NOMO-1 treated with DMSO at 0.1 percent for 48 hours (cell line): ENCODE measurements around the gene KIAA0930.
"Not testable (repeated sequence)": the region's sequence is repeated elsewhere in the genome, so short reads cannot be mapped to it uniquely, and the experiment has no call there.

Experiments
- DNase-seq: peaks from one replicate; lab custom pipeline; 2025; ENCODE audit not compliant: unreplicated experiment; lab: John Stamatoyannopoulos, UW

KIAA0930 gene

DNA sequence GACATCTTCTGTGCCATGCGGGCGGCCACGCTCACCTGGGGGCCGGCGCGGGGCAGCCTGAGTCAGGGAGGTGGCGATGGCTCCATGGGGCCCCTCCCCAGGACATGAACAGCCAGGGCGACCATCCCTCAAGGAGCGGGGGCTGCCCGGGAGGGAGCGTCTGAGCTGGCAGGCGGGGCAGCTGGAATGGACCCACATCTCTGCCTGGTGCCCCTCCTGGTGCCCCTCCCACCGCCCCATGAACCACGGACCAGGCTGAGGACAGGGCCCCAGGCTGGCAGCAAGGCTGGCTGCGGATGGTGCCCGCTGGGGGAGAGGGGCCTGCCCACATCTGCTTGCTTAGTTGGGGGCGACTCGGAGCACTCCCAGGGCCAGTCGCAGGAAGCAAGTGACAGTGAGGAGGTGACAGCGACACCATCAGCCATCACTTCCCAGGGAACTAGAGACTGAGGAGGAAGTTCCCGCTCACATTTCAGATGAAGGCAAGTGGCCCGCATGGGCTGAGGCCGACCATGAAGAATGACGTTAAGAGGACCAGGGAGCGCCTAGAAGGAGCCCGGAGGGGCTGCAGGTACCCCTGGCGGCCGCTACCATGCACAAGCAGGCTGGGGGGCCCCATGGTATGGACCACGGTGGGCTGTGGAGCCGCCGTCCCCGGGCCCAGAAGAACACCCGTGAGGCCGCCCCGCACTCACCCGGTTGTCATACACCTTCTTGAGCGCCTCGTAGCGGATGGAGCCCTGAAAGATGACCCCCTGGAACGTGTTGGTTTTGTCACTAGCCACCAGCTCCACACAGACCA lies 37.3 kb downstream of the KIAA0930 start:
- DNase-seq: no peak

DNA sequence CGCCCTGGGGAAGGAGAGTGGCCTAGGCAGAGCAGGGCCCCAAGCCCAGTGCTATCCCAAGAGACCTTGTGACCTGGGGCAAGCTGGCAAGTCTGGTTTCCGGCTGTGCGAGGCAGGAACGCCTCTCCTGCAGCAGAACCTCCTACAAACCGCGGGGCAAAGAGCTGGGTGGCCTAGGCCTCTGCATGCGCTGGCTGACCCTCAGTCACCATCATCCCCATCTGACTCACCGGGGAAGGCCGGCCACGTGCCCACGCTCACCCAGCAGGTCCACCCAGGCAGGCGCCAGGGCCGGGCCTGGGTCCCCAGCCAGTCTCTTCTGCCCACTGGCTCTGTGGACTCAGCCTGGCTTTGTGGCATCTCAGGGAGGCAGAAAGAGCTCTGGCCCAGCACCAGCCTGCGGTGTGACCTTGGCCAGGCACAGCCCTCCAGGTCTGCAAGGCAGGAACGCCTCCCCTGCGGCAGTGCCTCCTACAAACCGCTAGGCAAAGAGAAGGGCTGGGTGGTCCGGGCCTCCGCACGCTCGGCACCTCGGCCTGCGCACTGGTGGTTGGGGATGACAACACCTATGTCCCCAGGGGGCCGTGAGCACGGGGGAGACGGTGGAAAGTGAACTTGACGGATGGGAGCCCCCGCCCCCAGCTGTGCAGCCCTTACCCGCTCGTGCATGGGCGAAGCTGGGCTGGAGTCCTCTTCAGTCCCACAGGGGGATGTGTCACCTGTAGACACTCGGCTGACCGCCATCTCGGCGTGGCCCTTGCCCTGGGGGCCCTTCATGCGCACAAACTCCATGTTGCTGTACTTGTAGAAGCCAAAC lies 38.2 kb downstream of the KIAA0930 start:
- no peak for DNase-seq

DNA sequence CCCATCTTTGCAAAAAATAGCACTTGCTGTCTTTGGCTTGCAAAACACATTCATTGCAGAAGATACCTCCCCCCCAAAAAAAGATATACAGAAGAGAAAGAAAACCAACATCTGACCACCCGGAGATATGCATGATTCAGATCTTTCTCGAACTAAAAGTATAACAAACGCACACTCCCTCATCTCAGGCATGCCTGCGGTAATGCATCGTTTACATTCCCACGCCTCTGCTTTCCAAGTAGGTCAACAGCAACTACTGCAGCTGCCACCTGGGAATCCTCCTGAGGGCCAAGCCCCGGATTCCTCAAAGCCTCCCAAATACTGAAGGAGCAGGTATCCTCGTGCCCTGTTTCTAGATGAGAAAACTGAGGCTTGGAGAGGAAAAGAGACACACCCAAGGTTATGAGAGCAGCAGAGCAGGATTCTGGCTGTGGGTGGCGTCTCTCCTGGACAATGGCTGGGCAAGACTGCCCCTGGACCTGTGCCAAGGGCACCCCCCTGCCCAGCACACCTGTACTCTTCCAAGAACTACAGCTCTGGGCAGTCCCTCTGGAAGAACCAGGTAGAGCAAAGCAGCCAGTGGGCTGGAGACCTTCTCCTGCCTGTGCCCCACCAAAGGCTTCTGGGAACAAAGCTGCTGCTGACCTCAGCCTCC lies 38.9 kb downstream of the KIAA0930 start:
- DNase-seq: no peak

DNA sequence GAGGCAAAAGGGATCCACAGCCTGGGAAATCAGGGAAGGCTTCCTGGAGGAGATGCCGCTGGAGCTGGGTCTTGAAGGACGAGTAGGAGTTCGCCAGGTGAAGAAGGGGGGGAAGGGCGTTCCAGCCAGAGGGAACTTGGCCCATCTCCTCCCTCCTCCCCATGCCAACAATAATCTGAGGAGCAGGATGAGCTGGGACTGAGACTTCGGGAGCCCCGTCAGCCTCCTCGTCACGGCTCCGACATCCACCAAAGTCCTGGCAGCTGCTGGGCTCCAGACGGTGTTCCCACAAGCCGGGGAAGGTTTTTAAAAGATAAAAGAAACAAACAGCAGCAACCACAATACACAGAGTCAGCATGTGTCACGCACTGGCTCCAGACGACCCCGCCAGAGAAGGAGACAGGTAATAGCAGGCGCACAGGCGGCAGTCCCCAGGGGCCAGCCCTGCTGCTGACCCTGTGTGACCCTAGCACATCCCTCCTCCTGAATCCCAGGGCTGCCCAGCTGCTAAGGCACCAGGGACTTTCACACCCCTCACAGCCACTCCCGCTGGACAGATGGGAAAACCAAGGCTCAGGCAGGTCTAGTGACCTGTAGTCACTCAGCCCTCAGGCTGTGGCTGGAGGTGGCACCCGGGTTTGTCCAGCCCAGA lies 39.7 kb downstream of the KIAA0930 start:
- DNase-seq: no peak

DNA sequence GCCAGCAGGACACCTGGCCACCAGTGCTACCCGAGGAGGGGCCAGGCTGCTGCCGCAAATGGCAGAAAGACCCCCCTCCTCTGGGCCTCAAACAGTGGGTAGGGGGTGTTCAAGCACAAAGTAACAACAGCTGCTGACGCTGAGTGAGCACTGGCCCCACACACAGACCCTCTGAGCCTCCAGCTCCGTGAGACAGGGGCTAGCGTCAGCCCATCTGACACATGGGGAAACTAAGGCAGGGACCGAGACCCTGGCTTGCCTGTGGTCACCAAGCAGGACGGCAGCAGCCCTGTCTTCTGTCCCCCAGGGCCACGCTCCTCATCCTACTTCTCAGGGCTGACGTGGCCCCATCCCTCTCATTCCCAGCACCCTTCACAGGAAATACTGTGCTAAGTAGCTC lies 40.5 kb downstream of the KIAA0930 start:
- DNase-seq: no peak

DNA sequence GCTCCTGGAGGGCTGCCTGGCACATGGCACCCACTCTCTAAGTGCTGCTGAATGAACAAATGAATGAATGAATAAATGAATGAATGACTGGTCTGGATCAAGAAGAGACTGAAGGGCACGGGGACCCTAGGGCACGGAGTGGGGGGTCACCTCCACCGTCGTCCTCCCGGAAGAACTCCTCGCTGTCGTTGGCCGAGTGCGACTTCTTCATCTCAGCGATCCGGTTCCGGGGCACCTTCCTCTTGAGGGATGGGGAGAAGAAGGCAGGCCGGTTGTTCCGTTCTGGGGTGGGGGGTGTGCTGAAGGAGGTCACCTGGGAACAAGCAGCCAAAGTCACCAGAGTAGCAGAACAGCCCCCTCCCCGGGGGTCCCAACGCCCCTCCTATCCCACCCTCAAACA lies 41.0 kb downstream of the KIAA0930 start:
- no peak for DNase-seq

DNA sequence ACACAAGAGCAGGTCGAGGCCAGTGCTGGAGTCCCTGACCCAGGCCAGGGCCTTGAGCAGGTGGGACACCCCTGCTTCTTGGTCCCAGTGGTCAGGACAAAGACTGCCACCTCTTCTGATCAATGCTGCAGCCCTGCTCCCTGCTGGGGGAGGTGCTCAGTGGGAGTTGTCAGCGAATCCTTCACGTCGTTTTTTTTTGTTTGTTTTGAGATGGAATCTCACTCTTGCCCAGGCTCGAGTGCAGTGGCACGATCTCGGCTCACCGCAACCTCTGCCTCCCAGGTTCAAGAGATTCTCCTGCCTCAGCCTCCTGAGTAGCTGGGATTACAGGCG lies 42.3 kb downstream of the KIAA0930 start:
- DNase-seq: no peak

DNA sequence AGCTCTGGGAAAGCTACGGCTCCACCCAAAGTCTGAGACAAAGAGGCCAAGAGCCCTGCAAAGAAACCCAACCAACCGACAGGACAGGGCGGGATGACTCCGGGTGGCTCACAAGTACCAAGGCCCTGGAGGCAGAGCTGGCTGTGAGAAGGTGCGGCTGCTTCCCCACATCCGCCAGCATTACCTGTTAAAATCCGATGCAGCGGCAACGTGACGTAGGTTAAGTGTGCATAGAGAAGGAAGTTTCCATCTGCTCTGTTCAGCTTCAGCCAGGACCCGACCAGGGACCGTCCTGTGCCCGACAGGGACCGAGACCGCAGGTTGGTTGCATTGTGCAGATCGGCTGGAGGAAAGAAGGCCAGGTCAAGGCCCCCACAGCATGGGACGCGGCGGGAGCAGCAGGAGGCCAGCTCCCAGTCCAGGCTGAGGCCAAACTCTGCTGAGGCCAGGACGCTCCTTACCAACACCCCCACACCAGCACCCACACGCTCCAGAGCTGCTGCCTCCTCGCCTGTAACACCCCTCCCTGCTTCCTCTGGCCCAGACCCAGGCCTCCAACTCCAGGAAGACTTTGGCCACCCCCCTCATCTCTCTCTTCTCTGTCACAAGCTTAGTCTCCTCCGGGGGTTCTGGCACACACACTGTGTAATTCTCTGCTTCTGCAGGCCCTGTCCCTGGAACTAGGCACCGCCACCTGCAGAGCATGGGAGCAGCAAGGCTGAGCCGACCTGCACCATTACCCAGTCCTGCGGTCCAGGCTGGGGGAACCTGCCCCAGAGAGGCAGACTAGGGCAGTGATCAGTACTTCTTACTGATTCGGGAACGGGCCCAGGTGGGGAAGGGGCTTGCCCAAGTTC lies 42.9 kb downstream of the KIAA0930 start:
- no peak for DNase-seq

DNA sequence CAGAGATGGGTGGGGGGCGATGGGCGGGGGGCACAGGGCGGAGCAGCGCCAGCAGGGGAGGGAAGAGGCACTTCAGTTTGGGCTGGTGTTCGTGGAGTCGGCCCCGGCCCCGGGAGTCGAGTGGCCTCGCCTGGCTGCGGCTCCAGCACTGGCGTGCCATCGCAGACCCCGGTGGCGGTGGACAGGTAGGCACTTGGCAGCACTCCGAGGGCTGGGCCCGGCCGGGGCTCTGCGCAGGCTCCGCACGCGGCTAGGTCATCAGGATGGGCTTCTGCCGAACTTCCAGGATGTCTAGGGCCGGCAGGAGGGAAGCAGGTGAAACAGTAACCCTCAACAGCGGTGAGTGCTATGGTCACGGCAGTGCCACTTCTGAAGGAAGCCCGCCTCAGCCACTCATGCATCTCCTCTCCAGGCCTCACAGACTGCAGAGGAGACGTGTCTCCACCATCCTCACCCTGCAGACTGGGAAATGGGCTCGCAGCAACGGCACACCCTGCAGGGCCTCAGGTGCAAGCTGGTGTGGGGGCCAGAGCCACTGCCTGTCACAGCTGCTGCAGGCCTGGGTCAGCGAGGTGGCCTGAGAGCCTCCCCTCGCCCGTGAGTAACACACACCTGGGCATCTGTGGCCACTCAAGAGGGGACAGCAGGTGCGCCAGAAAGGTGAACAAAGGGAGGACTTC lies 43.6 kb downstream of the KIAA0930 start:
- DNase-seq: no peak

DNA sequence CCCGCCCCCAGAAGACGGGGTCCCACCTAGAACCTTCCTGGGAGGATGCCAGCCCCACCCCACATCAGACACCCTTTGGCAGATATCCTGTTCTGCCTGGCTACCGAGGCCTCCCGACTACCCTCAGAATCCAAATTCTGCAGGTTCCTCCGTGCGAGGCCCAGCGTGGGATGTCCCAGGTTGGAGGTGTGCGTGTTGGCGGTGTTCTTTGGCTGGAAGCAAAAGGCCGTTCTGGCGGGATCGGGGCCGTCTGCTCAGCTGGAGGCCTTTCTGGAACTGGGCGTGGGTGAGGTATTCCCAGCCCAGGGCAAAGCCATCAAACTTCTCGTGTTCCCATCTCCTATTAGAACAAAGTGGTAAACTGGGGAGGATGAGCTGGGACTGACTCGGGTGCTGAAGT lies 44.4 kb downstream of the KIAA0930 start:
- no peak for DNase-seq

DNA sequence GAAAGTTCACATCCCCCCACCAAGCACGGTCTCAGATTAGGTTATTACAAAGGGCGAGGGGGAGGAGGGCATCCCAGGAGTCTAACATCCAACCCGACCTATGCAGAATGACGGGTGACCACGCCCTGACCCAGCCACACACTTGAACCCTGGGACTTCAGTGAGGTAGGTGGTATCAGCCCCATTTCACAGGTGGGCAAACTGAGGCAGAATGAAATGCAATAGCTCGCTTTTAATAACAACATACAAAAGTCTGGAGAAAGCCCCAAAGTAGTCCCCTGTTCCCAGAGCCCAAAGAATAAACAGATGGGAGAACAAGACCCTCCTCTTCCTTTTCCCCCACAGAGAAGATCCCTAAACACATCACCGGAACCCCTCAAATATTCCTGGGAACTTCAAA lies 45.1 kb downstream of the KIAA0930 start:
- DNase-seq: no peak

DNA sequence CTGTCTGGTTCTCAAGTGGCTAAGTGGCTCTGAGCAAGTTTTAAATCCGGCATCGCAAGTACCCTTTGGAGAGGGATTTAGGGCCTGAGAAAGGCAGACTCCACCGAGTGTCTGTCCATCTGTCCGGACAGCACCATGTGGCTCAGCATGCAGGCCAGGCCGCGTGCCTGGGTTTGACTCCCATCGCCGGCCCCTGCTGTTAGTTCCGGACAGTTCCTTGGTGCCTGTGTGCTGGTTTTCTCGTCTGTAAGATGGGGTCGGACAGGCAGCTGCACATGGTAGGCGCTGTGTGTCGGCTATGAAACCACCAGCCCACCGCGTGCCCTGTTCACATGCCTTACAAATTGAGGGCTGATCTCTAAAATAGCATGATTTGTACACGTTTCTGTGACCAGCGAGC lies 46.0 kb downstream of the KIAA0930 start:
- no peak for DNase-seq

DNA sequence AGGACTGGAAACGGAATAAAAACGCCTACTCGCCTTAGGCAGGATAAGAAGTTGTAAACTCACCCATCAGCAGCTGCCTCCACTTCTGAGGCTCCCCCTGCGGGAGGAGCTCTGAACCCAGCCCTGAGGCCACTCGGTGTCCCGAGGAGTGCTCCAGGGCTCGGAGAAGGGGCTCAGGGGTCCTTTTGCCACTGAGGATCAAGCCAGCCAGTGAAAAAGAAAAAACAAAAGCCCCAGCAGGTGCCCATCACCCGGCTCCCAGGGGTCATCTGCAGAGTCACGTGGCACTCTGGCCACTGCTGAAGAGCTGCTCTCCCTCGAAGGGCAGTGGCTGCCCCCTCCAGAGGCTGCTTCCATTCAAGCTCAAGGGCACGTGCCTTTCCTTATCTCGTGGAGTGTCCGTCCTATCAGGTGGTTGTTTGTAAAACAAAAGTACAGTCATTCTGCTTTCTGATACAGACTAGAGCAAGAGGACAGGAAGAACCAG lies 48.0 kb downstream of the KIAA0930 start:
- no peak for DNase-seq

DNA sequence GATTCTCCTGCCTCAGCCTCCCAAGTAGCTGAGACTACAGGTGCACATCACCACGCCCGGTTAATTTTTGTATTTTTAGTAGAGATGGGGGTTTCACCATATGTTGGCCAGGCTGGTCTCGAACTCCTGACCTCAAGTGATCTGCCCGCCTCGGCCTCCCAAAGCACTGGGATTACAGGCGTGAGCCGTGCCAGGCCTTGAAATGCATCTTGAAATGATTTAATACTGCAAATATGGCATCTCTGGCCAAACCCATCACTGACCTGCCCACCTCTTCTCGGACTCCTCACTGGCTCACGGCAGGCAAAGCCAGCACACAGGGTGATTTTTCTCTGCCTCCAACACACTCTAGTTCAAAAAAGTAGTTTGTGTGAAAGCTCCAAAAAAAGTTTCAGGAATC lies 48.9 kb downstream of the KIAA0930 start:
- not testable (repeated sequence) for DNase-seq

DNA sequence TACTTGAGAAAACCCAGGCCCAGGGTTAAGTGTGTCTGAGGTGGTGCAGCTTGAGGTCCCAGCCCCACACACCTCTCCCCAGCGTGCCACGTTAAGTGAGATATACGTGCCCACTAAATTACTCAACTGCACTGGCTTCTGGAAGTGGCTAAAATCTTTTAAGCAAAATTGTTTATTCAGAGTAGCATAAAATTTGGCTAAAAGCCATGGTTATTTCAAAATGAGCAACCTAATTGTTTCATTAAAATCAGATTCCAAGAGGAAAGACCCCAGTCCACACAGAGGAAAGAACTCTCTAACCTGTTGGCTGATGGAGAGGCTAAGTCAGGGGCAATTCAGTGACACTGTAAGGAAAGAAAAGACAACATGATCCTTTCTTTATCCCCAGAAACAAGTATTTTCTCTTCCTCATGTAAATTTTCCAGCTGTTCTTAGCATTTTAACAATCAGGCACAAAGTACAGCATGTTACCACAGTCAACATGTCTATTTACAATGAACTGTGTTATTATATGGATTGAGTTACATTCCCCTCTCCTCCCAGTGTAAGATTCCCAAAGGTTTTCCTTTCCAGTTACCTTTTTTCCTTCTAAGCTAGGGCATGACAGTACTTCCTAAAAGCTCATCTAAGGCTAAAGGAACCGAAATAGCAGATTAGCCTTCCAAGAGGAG lies 50.4 kb downstream of the KIAA0930 start:
- DNase-seq: no peak

DNA sequence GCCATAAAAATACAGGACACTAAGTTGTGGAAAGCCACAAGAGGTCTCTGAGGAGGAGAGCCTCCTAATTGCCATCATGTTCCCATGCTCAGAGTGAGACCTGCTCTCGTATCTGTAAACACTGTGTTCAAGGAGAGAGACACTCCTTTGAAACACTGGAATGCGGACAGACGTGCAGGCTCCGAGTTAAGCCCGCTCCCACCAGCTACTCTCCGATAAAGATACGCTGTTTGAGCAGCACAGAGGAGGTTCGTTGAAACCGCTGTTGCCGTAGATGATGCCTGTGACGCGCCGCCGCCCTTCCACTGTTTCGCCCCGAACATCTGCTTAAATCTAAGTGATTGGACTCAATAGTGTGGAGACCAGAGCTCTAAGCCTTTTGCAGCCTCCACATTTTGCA lies 51.9 kb downstream of the KIAA0930 start:
- no peak for DNase-seq

DNA sequence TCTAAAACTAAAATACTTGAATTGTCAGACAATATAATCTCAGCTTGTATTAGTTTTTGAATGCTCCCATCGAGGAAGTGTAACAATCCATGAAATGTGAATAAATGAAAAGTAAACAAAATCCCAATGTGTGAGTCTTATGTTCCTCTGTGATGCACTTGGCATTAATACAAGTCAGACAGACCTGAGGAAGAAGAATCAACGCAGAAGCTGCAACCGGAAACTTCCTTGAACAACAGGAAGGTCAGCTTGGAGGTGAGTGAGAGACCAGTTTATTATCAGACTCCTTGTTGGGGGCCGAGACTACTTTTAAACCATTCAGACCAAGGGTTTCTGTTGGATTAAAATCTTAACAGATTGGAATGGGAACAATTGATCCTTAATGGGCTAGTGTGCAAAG lies 52.8 kb downstream of the KIAA0930 start:
- no peak for DNase-seq

DNA sequence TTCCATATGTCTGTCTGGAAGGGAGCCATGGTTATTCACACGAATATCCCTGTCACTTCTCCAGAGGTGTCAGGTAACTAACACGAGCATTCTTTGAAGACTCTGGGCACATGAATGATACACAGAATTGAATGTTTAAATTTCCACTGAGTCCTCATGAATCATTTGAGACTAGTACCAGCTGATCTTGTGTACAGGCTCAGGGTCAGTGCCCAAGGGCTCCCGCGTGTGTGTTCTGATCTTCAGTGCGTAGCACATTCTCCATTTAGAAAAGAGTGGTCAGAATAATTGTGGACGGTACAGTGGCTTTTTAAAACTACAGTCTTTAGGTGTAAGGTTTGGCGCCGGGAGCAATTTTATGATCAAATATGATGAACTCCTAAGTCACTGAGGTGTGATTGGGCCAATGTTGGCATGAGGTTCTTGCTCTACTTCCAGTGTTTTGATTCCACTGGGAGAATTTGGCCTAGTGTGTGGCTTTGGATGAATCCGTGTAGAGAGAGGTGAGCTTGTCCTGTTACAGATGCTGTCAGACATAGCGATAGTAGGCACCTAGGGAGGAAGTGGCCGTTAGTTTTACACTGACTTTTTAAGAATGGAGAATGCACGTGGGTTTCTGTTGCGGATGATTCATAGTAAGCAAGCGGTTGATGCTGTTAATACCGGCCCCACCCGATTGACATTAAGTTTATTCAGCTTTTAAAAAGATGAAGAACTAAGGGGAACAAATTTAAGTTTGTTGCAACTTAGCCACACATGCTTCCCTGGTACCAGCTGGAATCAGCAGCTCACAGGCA lies 54.8 kb downstream of the KIAA0930 start:
- DNase-seq: no peak

DNA sequence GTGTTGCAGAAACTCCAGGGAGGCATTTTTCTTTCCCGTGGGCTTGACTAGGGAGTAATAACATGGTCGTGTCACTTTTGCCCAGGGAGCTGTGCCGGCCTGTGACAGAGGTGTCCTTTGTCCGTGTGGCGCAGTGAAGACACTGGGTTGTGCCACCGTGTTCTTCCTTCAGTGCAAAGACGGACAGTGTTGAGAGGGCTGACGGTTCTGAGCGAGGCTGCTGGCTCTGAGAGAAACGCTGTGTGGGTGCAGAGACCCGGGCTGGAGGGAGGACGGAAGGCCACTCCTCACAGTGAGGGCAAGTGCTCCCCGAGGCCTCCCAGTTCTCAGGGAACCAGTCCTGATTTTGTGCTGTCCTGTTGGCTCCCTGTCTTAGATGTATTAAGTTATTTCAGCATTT lies 56.7 kb downstream of the KIAA0930 start:
- no peak for DNase-seq
